A673 (cell line): ENCODE measurements around the gene CRIP1.

Experiments
- EZH2 ChIP-seq: fragments of 200-600 bp; sonication (generic); IDR thresholded peaks from 2 replicates; pipeline ENCODE4 v1.6.1; 2017; ENCODE audit warnings: borderline replicate concordance, low read depth, mild to moderate bottlenecking, mixed read lengths, antibody characterized with exemption, low read length; ENCODE audit not compliant: poor library complexity, severe bottlenecking
- TF ChIP-seq, protein P1 (sequence below): fragments of 300-800, 200-600 bp; sonication (generic); conservative IDR thresholded peaks from 2 replicates; pipeline ENCODE4 v1.5.1; 2017; ENCODE audit warnings: low read depth, mild to moderate bottlenecking, antibody characterized with exemption, low read length, moderate library complexity, mixed read lengths

DNA sequence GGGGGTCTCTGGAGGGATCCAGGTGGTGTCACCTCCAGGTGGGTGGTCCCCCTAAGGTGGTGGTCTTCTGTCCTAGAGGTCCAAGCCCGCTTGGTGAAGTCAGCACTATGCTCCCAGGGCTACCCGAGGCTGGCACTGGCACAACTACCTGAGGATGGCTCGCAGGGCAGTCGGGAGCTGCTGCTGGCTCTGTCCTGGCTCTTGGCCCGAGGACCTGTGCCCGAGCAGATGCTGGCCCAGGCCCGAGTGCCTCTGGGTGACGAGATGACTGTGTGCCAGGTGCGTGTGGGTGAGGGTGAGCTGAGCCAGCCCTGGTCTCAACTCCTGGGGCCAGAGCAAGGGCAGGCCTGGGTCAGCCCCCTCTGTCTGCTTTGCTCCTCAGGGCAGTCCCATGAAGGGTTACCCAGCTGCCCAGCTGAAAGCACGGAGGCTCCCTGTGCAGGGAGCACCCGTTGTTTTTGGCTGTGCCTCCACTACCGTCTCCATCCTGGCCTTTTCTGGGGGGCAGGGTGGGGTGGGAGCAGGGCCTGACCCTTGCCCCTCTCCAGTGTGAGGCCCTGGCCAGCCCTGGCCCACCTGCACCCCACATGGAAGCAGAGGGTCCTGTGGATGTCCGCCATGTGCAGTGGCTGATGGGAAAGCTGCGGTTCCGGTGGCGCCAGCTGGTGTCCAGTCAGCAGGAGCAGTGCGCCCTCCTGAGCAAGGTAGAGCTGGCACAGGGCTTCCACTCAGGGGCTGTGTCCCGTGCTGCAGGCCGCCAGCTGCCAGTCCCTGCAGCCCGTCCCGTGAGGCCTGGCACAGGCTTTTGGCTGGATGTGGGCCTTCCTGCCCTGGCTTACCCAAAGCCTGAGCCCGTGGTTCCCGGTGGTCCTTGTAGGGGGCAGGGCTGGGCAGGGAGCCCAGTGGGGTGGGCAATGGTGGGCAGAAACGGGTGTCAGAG, 5.6 kb downstream of the CRIP1 start:
- TF ChIP-seq, protein P1, sequence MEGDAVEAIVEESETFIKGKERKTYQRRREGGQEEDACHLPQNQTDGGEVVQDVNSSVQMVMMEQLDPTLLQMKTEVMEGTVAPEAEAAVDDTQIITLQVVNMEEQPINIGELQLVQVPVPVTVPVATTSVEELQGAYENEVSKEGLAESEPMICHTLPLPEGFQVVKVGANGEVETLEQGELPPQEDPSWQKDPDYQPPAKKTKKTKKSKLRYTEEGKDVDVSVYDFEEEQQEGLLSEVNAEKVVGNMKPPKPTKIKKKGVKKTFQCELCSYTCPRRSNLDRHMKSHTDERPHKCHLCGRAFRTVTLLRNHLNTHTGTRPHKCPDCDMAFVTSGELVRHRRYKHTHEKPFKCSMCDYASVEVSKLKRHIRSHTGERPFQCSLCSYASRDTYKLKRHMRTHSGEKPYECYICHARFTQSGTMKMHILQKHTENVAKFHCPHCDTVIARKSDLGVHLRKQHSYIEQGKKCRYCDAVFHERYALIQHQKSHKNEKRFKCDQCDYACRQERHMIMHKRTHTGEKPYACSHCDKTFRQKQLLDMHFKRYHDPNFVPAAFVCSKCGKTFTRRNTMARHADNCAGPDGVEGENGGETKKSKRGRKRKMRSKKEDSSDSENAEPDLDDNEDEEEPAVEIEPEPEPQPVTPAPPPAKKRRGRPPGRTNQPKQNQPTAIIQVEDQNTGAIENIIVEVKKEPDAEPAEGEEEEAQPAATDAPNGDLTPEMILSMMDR = no peak
- TF ChIP-seq EZH2 = no peak
